Psoas muscle (tissue), 8 donors: ENCODE results near the gene PHF2. TPM values are rescaled to one million over a fixed set of nuclear protein-coding genes. Genes with fewer than 3 reads are reported as not detected.
A peak's percentile ranks its signal among the peaks of the same experiment; 100 is the strongest.

Source experiments
- ATAC-seq, 4 donors: fragments of 200-7000 bp; cut with Tn5 transposase; one replicate each; pipeline ENCODE4 v1.9.1; 2020; ENCODE audit warnings: moderate library complexity in 3 of 4, mild to moderate bottlenecking in 2 of 4
- DNase-seq, 2 donors: peaks; one replicate each; pipeline ENCODE4 v3.0.0-alpha.2; 2020
- H3K27ac ChIP-seq: fragments of 200-600 bp; one replicate; pipeline ENCODE4 v1.8.0; 2022
- H3K27me3 ChIP-seq, 3 donors: fragments of 200-600 bp in 1 of 3; one replicate each; pipeline versions ENCODE4 v1.6.1 to v1.8.0; 2013 to 2022; ENCODE audit warnings: low read length in 2 of 3, mild to moderate bottlenecking in 2 of 3, moderate library complexity in 1 of 3; ENCODE audit not compliant: insufficient read depth in 3 of 3
- H3K36me3 ChIP-seq, 2 donors: fragments of 200-600 bp in 1 of 2; one replicate each; pipeline versions ENCODE4 v1.6.1 to v1.8.0; 2013 to 2022; ENCODE audit warnings: low read depth in 1 of 2, mild to moderate bottlenecking in 1 of 2, moderate library complexity in 1 of 2; ENCODE audit not compliant: insufficient read depth in 1 of 2
- H3K4me1 ChIP-seq: fragments of 200-600 bp; one replicate; pipeline ENCODE4 v1.8.0; 2022
- H3K4me3 ChIP-seq: fragments of 200-600 bp; one replicate; pipeline ENCODE4 v1.8.0; 2022; ENCODE audit warnings: mild to moderate bottlenecking
- H3K9me3 ChIP-seq: fragments of 200-600 bp; one replicate; pipeline ENCODE4 v1.8.0; 2022
- CTCF ChIP-seq: fragments of 200-600 bp; IDR thresholded peaks from one replicate; pipeline ENCODE4 v1.8.0; 2022; ENCODE audit warnings: antibody characterized with exemption
- WGBS, 3 donors: extraction: QIAGEN DNeasy Blood & Tissue Kit; methylation state at CpG; one replicate each; pipeline versions ENCODE4 v1.1.6 to v1.1.7; 2013; 5-methylcytosine and 5-hydroxymethylcytosine counted together
- intact Hi-C, 2 donors: fragments of 100-400 bp; cut with DNase I; formaldehyde crosslinking; loops; one replicate each; pipeline versions ENCODE4 v1.11.0 to v1.14.2; 2022
- polyA plus RNA-seq, 3 donors: library from polyadenylated mRNA; stranded (reverse); fragments of 200-250 nt; gene quantifications; one replicate each; pipeline ENCODE4 v1.2.3, GENCODE V29; 2013
- total RNA-seq, 4 donors: library from RNA; stranded (reverse); fragmentation: NEBNext Ultra II Directional in 2 of 4; extraction: Animal tissue kit (Norgen Biotek cat#: 25700) in 2 of 4; gene quantifications; one replicate each; pipeline versions ENCODE4 v1.2.1 to v1.2.4, GENCODE V29; 2021 to 2023
- donor health status: healthy with polysubstance abuse.
- donor health status: DM: no; HTN: no; CAD: no; lungs with moderate emphysema.
- donor health status: Bipolar disorder and iron deficiency.
- donor health status: healthy.
- donor health status: DM: yes; HTN: yes; CAD: no.
- donor health status: DM: no; HTN: no; CAD: no.
- donor health status: DM: no; HTN: no; CAD: no.
- donor health status: DM: yes; HTN: yes; CAD: no.

PHF2 gene
- total and polyA plus RNA-seq, 7 donors = 9.3 to 26.6 (median 19.1) TPM

DNA sequence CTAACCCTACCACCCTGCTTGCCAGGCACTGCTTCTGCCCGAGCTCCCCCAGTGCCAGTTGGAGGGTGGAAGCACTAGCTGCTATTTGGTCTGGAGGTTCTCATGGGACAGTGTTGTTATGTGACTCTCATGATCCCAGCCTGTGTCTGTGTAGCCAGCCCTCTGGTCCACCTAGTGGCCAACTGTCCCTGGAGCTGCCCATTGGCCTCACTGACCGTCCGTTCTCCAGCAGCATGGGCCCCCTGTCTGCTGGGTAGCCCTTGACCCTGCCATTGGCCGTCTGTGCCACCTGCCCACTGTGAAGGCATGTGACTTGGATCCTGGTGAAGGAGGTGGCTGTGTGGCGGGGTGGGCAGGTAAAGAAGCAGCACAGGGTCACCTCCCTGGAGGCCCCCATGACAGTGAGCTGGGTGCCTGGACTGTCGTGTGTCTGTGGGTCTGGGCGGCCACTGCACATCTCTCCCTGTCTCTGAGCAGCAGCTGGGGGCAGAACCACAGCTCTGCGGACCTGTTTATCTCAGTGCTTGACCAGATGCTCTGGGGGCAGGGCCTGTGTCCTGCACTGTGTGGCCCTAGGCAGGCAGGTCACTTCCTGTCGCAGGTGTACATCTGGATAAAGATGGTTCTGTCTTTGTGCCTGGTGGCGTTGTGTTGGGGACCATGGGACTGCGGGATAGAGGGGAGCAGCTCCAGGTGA lies 11.4 kb downstream of the PHF2 start:
- intact Hi-C loops = no loop called here
- no peak overlapping the region for H3K4me3 ChIP-seq
- H3K36me3 ChIP-seq = no peaks in the 10 kb centered on the region
- TF ChIP-seq CTCF = peak; percentile 15
- no peaks in the 10 kb centered on the region for H3K9me3 ChIP-seq
- ATAC-seq (peak; percentile 19 to 47 (median 32)), DNase-seq (peak in 1 of 2 donors; percentile 48)
- H3K27me3 ChIP-seq = no peaks in the 10 kb centered on the region
- H3K4me1 ChIP-seq = peaks cover 47% of the 10 kb centered on the region
- 86 to 93% (median 89%) methylated on average over 11 of the region's 11 CpGs for whole genome bisulfite sequencing, 3 donors
- H3K27ac ChIP-seq = no peak overlapping the region

- 76 to 79% (median 78%) methylated on average over 12 of the region's 12 CpGs for WGBS, 3 donors
- peak overlapping the region; percentile 41 for H3K27ac ChIP-seq
- peaks cover 58% of the 10 kb centered on the region for H3K4me1 ChIP-seq
These were observed 12.5 kb downstream of the PHF2 start for GRCh38 chr9:93588641-93589609.

DNA sequence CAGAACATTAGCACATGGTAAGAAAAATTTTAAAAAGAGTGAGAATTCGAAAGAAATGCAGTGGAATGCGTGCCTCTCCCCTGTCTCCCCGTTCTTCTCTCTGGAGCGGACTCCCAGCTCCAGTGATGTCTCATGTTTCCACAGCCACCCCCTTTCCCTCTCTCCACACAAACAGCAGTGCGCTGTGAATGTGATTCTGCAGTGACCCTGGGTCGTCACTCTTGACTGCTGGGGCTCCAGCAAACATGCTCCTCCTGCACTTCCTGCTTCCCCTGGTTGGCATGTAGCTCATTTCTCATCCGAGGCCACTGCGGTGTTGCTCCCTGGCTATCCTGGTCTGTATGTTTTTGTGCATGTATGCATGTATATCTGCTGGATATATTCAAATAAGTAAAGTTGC lies 13.3 kb downstream of the PHF2 start:
- TF ChIP-seq CTCF = no peak
- 6 to 20% (median 9%) methylated on average over 8 of the region's 8 CpGs for WGBS, 3 donors
- Histone ChIP-seq H3K9me3 (no peaks in the 10 kb centered on the region), H3K27me3 (no peaks in the 10 kb centered on the region), H3K4me1 (peaks cover 59% of the 10 kb centered on the region), H3K4me3 (no peak overlapping the region), H3K27ac (no peak overlapping the region), H3K36me3 (no peaks in the 10 kb centered on the region)
- DNase-seq = peak in 1 of 2 donors; percentile 45
- intact Hi-C loops = no loop called here
- ATAC-seq = peak in 3 of 4 donors; percentile 17 to 38 (median 31)

More at GRCh38 chr9:93588641-93589609, 12.5 kb downstream of the PHF2 start:
- Histone ChIP-seq H3K9me3 (no peaks in the 10 kb centered on the region), H3K27me3 (no peaks in the 10 kb centered on the region), H3K4me3 (no peak overlapping the region), H3K36me3 (no peaks in the 10 kb centered on the region)
- intact Hi-C loops = no loop called here
- TF ChIP-seq CTCF = no peak
- no peak for DNase-seq
- no peak for ATAC-seq

GRCh38 chr9:93590609-93591234 lies 14.3 kb downstream of the PHF2 start:
- ATAC-seq (no peak), DNase-seq (peak in 1 of 2 donors; percentile 28)
- no peak overlapping the region for H3K27ac ChIP-seq
- H3K9me3 ChIP-seq = no peaks in the 10 kb centered on the region
- no peaks in the 10 kb centered on the region for H3K36me3 ChIP-seq
- no peak for TF ChIP-seq CTCF
- no peak overlapping the region for H3K4me3 ChIP-seq
- intact Hi-C loops = no loop called here
- H3K4me1 ChIP-seq = peaks cover 53% of the 10 kb centered on the region
- 70 to 78% (median 74%) methylated on average over 8 of the region's 8 CpGs for WGBS, 3 donors
- H3K27me3 ChIP-seq = no peaks in the 10 kb centered on the region
